Pancreas (tissue), 10 donors: ENCODE results near the gene PRR7. TPM values are rescaled to one million over a fixed set of nuclear protein-coding genes. Genes with fewer than 3 reads are reported as not detected.

Experiments
- ATAC-seq, 4 donors: fragments of 200-7000 bp; cut with Tn5 transposase; one replicate each; pipeline versions ENCODE4 v1.8.0 to v1.9.1; 2020; ENCODE audit warnings: mild to moderate bottlenecking in 4 of 4, moderate library complexity in 4 of 4
- DNase-seq, 6 donors: peaks; one replicate each; pipeline ENCODE4 v3.0.0-alpha.2; 2020
- FAIRE-seq: peaks from 2 replicates; lab custom pipeline; 2012; peaks lifted over from hg19 to GRCh38; lab: Jason Lieb, UNC
- H3K27ac ChIP-seq, 4 donors: fragments of 200-600 bp; sonication (generic); 1 replicate in 3 of 4; 2 replicates in 1 of 4; pipeline versions ENCODE4 v1.5.0 to v1.8.0; 2020
- H3K27me3 ChIP-seq, 4 donors: fragments of 200-600 bp; one replicate each; pipeline ENCODE4 v1.8.0; 2021
- H3K36me3 ChIP-seq, 3 donors: fragments of 200-600 bp; sonication (generic) in 1 of 3; one replicate each; pipeline versions ENCODE4 v1.5.0 to v1.8.0; 2020 to 2021
- H3K4me1 ChIP-seq, 3 donors: fragments of 200-600 bp; one replicate each; pipeline ENCODE4 v1.8.0; 2021
- H3K4me3 ChIP-seq, 4 donors: fragments of 200-600 bp; sonication (generic) in 2 of 4; one replicate each; pipeline versions ENCODE4 v1.5.0 to v1.8.0; 2020 to 2021
- H3K9me3 ChIP-seq, 4 donors: fragments of 200-600 bp; one replicate each; pipeline ENCODE4 v1.8.0; 2021
- WGBS, 2 donors: extraction: QIAGEN DNeasy Blood & Tissue Kit; methylation state at CpG; one replicate each; pipeline ENCODE4 v1.1.7; 2013; 5-methylcytosine and 5-hydroxymethylcytosine counted together
- intact Hi-C, 3 donors: fragments of 100-400 bp; cut with DNase I; formaldehyde crosslinking; loops; one replicate each; pipeline versions ENCODE4 v1.11.1 to v1.14.2; 2022
- polyA plus RNA-seq, 2 donors: library from polyadenylated mRNA; stranded (reverse); fragments of 200-250 nt; gene quantifications; one replicate each; pipeline ENCODE4 v1.2.3, GENCODE V29; 2013
- total RNA-seq, 6 donors: library from RNA; stranded (reverse); fragmentation: NEBNext Ultra II Directional in 4 of 6; extraction: Animal tissue kit (Norgen Biotek cat#: 25700) in 4 of 6; gene quantifications; one replicate each; pipeline versions ENCODE4 v1.2.1 to v1.2.4, GENCODE V29; 2021 to 2023
- TF ChIP-seq, protein P1 (sequence below), 4 donors: fragments of 200-600 bp; sonication (generic) in 3 of 4; IDR thresholded peaks; one replicate each; pipeline versions ENCODE4 v1.5.0 to v1.8.0; 2021; ENCODE audit warnings: antibody characterized with exemption in 4 of 4
- donor health status: healthy with polysubstance abuse.
- donor health status: DM: no; HTN: no; CAD: no; lungs with moderate emphysema.
- donor health status: DM: no; HTN: no; CAD: no.
- donor health status: control.
- donor health status: control.
- donor health status: Bipolar disorder and iron deficiency.
- donor health status: DM: yes; HTN: yes; CAD: no.
- donor health status: DM: no; HTN: no; CAD: no.
- donor health status: DM: no; HTN: no; CAD: no.
- donor health status: DM: yes; HTN: yes; CAD: no.

Gene PRR7
- total and polyA plus RNA-seq, 8 donors: 1.7 to 3.5 (median 2.7) TPM

DNA sequence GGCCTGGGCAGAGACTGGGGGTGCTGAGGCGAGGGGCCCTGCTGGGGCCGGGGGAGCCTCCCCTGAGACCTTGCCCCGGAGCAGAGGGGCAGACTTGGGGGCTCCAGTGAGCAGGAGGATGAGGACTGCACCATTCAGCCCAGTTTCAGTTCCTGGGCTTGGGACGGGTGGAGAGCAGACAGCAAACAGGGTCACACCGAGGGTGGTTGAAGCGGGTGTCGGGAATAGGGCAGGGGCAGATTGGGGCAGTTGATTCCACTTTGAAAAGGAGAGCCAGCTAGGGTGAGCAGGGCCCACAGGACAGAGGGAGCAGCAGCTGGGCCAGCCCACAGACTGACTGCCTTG, 15.7 kb upstream of the PRR7 start:
- ATAC-seq (no peak), DNase-seq (peak in 1 of 6 donors; percentile 49), FAIRE-seq (no peak)
- intact Hi-C loops: no loop called here
- Histone ChIP-seq H3K4me1 (peaks cover 0 to 7% (median 4%) of the 10 kb centered on the region in 3 donors), H3K9me3 (no peaks in the 10 kb centered on the region), H3K36me3 (peaks cover 2 to 33% (median 9%) of the 10 kb centered on the region in 3 donors), H3K4me3 (no peak overlapping the region), H3K27me3 (no peaks in the 10 kb centered on the region), H3K27ac (no peak overlapping the region)
- TF ChIP-seq, protein P1, sequence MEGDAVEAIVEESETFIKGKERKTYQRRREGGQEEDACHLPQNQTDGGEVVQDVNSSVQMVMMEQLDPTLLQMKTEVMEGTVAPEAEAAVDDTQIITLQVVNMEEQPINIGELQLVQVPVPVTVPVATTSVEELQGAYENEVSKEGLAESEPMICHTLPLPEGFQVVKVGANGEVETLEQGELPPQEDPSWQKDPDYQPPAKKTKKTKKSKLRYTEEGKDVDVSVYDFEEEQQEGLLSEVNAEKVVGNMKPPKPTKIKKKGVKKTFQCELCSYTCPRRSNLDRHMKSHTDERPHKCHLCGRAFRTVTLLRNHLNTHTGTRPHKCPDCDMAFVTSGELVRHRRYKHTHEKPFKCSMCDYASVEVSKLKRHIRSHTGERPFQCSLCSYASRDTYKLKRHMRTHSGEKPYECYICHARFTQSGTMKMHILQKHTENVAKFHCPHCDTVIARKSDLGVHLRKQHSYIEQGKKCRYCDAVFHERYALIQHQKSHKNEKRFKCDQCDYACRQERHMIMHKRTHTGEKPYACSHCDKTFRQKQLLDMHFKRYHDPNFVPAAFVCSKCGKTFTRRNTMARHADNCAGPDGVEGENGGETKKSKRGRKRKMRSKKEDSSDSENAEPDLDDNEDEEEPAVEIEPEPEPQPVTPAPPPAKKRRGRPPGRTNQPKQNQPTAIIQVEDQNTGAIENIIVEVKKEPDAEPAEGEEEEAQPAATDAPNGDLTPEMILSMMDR (IDR thresholded peaks at IDR 0.05): no peak
- WGBS, 2 donors: 94 to 97% methylated on average over 7 of the region's 7 CpGs

GRCh38 chr5:177431317-177432142, 15.1 kb upstream of the PRR7 start:
- 91 to 92% methylated on average over 29 of the region's 29 CpGs for WGBS, 2 donors
- Histone ChIP-seq H3K4me3 (no peak overlapping the region), H3K27me3 (no peaks in the 10 kb centered on the region), H3K9me3 (no peaks in the 10 kb centered on the region), H3K36me3 (peaks cover 2 to 33% (median 9%) of the 10 kb centered on the region in 3 donors), H3K27ac (no peak overlapping the region), H3K4me1 (peaks cover 0 to 7% (median 4%) of the 10 kb centered on the region in 3 donors)
- ATAC-seq: no peak
- TF ChIP-seq, protein P1 (IDR thresholded peaks at IDR 0.05): no peak
- peak in 2 of 6 donors; percentile 56 to 72 for DNase-seq
- intact Hi-C loops: no loop called here
- FAIRE-seq: no peak

DNA sequence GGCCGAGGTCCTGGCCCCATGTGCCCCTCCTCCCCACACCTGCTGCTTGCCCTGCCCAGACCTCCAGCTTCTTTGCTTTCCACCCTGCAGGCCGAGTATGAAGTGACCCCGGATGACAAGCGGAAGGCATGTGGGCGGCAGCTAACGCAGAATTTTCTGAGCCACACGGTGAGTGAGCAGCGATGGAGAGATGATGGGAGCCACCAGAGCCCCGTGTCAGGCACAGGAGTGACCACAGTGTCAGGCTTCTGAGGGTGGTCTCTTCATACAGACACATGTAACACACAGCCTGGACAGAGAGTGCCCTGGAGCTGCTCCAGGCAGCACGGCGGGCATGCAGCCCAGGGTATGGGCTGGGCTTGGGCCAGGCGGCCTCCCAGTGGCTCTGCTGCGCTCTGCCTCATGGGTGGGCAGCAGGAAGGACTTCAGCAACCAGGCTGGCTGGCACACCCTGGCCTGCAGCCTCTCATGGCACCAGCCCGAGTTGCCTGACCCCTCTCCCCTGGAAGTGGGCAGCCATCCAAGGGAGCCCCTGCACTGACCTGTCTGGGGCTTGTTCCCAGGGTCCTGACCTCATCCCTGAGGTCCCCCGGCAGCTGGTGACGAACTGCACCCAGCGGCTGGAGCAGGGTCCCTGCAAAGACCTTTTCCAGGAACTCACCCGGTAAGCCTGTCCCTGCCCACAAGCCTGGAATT, 14.3 kb upstream of the PRR7 start:
- TF ChIP-seq, protein P1 (IDR thresholded peaks at IDR 0.05): no peak
- FAIRE-seq: no peak
- H3K36me3 ChIP-seq: peaks cover 2 to 33% (median 9%) of the 10 kb centered on the region in 3 donors
- DNase-seq: peak in 1 of 6 donors; percentile 49
- peaks cover 0 to 7% (median 2%) of the 10 kb centered on the region in 3 donors for H3K4me1 ChIP-seq
- H3K4me3 ChIP-seq: no peak overlapping the region
- no peaks in the 10 kb centered on the region for H3K27me3 ChIP-seq
- no peaks in the 10 kb centered on the region for H3K9me3 ChIP-seq
- intact Hi-C loops: no loop called here
- WGBS, 2 donors: 88 to 89% methylated on average over 18 of the region's 18 CpGs
- H3K27ac ChIP-seq: no peak overlapping the region
- ATAC-seq: no peak

DNA sequence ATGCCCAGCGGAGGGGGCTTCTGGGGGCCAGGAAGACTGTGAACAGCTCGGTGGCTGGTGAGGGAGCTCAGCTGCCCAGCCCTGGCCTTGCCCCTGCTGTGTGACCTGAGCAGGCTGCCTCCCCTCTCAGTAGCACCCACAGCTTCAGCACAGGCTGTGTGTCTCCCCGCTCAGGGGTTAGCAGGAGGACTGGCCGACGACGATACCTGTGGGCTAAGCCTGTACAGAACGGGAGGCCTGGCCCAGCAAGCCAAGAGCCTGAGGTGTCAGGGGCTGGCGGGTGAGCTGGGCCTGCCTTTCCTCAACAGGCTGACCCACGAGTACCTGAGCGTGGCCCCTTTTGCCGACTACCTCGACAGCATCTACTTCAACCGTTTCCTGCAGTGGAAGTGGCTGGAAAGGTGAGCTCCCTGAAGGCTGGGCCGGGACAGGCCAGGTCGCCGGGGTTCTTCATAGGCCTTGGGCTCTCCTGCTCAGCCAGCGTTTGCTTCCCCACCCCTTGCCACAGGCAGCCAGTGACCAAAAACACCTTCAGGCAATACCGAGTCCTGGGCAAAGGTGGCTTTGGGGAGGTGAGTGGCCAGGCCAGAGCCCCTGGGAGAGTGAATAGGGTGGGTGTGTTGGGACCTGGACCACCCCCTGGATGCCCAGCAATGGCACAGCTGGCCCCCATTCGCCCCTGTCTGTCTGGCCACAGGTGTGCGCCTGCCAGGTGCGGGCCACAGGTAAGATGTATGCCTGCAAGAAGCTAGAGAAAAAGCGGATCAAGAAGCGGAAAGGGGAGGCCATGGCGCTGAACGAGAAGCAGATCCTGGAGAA, 13.6 kb upstream of the PRR7 start:
- DNase-seq (peak in 2 of 6 donors; percentile 53 to 73), FAIRE-seq (no peak), ATAC-seq (no peak)
- H3K27me3 ChIP-seq: no peaks in the 10 kb centered on the region
- no peak overlapping the region for H3K4me3 ChIP-seq
- no peak overlapping the region for H3K27ac ChIP-seq
- intact Hi-C loops: no loop called here
- WGBS, 2 donors: 95% methylated on average over 24 to 25 of the region's 25 CpGs
- H3K4me1 ChIP-seq: peaks cover 0 to under 1% (median 0%) of the 10 kb centered on the region in 3 donors
- H3K9me3 ChIP-seq: no peaks in the 10 kb centered on the region
- TF ChIP-seq, protein P1 (IDR thresholded peaks at IDR 0.05): no peak
- H3K36me3 ChIP-seq: peaks cover 2 to 33% (median 9%) of the 10 kb centered on the region in 3 donors
